GM12878 (cell line): ENCODE results near the gene SLC47A2. TPM values are rescaled to one million over a fixed set of nuclear protein-coding genes. Genes with fewer than 3 reads are reported as not detected.

Experiments used
- ATAC-seq: fragments of 200-7000 bp; cut with Tn5 transposase; 3 replicates; pipeline ENCODE4 v1.9.1; 2020; ENCODE audit warnings: mild to moderate bottlenecking, moderate library complexity
- BruUV-seq: library from RNA; stranded (reverse); fragments of 400-500 nt; replicated peaks from 2 replicates; lab custom pipeline; 2021; lab: Mats Ljungman, UMichigan
- CTCF ChIA-PET: fragments of 300-600 bp; sonication (Branson Sonifier 250); formaldehyde crosslinking; extraction: SDS; loops from one replicate; lab custom pipeline; 2021; ENCODE audit warnings: inconsistent platforms; lab: Yijun Ruan, JAX
- POLR2A ChIA-PET: fragments of 350-600 bp; formaldehyde crosslinking; extraction: SDS; loops from one replicate; lab custom pipeline; 2021; ENCODE audit warnings: inconsistent platforms; lab: Charles Lee
- RAD21 ChIA-PET: fragments of 300-600 bp; sonication (Branson Sonifier 250); formaldehyde crosslinking; loops from one replicate; lab custom pipeline; 2023; ENCODE audit warnings: antibody characterized with exemption; ENCODE audit not compliant: unreplicated experiment; lab: Charles Lee
- SMC1A ChIA-PET: fragments of 300-600 bp; sonication (Branson Sonifier 250); formaldehyde crosslinking; loops from one replicate; lab custom pipeline; 2023; ENCODE audit not compliant: unreplicated experiment, uncharacterized antibody; lab: Charles Lee
- DNase-seq: peaks from one replicate; pipeline ENCODE4 v3.0.0-alpha.2; 2011; ENCODE audit warnings: low read depth, low spot score
- FAIRE-seq: peaks from 3 replicates; lab custom pipeline; 2011; peaks lifted over from hg19 to GRCh38; lab: Jason Lieb, UNC
- H2AFZ ChIP-seq: 2 replicates; pipeline ENCODE4 v1.6.0; 2011; ENCODE audit warnings: low read depth, low read length, control low read depth; ENCODE audit not compliant: control insufficient read depth
- H3K27ac ChIP-seq: 2 replicates; pipeline ENCODE4 v1.5.1; 2011; ENCODE audit warnings: control low read depth; ENCODE audit not compliant: control insufficient read depth, insufficient read depth
- H3K27me3 ChIP-seq, 2 experiments: replicated peaks in 1 of 2; 2 replicates each; pipeline versions ENCODE4 v1.6.0 to v1.6.1; 2011; ENCODE audit warnings: low read length in 1 of 2; ENCODE audit not compliant: control insufficient read depth in 2 of 2, insufficient read depth in 2 of 2
- H3K36me3 ChIP-seq, 2 experiments: 2 replicates each; pipeline ENCODE4 v1.5.1; 2011; ENCODE audit warnings: low read length in 1 of 2; ENCODE audit not compliant: control insufficient read depth in 2 of 2, insufficient read depth in 2 of 2
- H3K4me1 ChIP-seq: 2 replicates; pipeline ENCODE4 v1.6.1; 2011; ENCODE audit warnings: mild to moderate bottlenecking, low read length, moderate library complexity, mixed read lengths; ENCODE audit not compliant: control insufficient read depth, insufficient read depth
- H3K4me2 ChIP-seq: 2 replicates; pipeline ENCODE4 v1.6.0; 2011; ENCODE audit warnings: control low read depth; ENCODE audit not compliant: control insufficient read depth, insufficient read depth
- H3K4me3 ChIP-seq: fragments of 200-600 bp; sonication (generic); 2 replicates; pipeline ENCODE4 v1.5.1; 2016
- H3K79me2 ChIP-seq: 2 replicates; pipeline ENCODE4 v1.6.0; 2011; ENCODE audit warnings: low read length; ENCODE audit not compliant: control insufficient read depth, insufficient read depth
- H3K9ac ChIP-seq: 2 replicates; pipeline ENCODE4 v1.8.0; 2011; ENCODE audit warnings: low read length, control low read depth, mixed read lengths; ENCODE audit not compliant: control insufficient read depth, insufficient read depth
- H3K9me3 ChIP-seq: replicated peaks from 3 replicates; pipeline ENCODE4 v1.5.1; 2011; ENCODE audit warnings: mild to moderate bottlenecking, low read length; ENCODE audit not compliant: control insufficient read depth, insufficient read depth
- H4K20me1 ChIP-seq: 2 replicates; pipeline ENCODE4 v1.6.0; 2011; ENCODE audit not compliant: control insufficient read depth, insufficient read depth
- ASH2L ChIP-seq: fragments of 300-600, 200-600 bp; sonication (generic); IDR thresholded peaks from 2 replicates; pipeline ENCODE4 v1.6.1; 2017; ENCODE audit warnings: low read depth, mild to moderate bottlenecking, borderline replicate concordance
- ATF7 ChIP-seq: fragments of 450-650 bp; IDR thresholded peaks from 2 replicates; pipeline ENCODE4 v1.6.1; 2016; ENCODE audit warnings: low read depth, mild to moderate bottlenecking
- CBFB ChIP-seq: IDR thresholded peaks from 2 replicates; pipeline ENCODE4 v1.6.1; 2016; ENCODE audit warnings: antibody characterized with exemption, low read depth
- E2F4 ChIP-seq: IDR thresholded peaks from 2 replicates; pipeline ENCODE4 v1.6.1; 2012; ENCODE audit warnings: low read depth, low read length, improper control_type of control experiment
- FOXK2 ChIP-seq: fragments of 450-650 bp; IDR thresholded peaks from 2 replicates; pipeline ENCODE4 v1.6.1; 2017; ENCODE audit warnings: mild to moderate bottlenecking, moderate library complexity
- GABPA ChIP-seq: IDR thresholded peaks from 2 replicates; pipeline ENCODE4 v1.6.1; 2014; ENCODE audit warnings: antibody characterized with exemption, low read depth, mild to moderate bottlenecking, inconsistent platforms
- HCFC1 ChIP-seq: fragments of 150-350 bp; IDR thresholded peaks from 2 replicates; pipeline ENCODE4 v1.6.1; 2014; ENCODE audit warnings: low read length
- JUND ChIP-seq: IDR thresholded peaks from 2 replicates; pipeline ENCODE4 v1.6.1; 2012; ENCODE audit warnings: low read depth, mild to moderate bottlenecking, low read length, improper control_type of control experiment, moderate library complexity
- KAT2A ChIP-seq: conservative IDR thresholded peaks from 2 replicates; pipeline ENCODE4 v1.6.1; 2011; ENCODE audit warnings: low read depth, low read length; ENCODE audit not compliant: control insufficient read depth
- KDM1A ChIP-seq: fragments of 200-600 bp; sonication (generic); IDR thresholded peaks from 2 replicates; pipeline ENCODE4 v1.6.1; 2016; ENCODE audit warnings: borderline replicate concordance
- LARP7 ChIP-seq: fragments of 450-650 bp; IDR thresholded peaks from 2 replicates; pipeline ENCODE4 v1.6.1; 2017; ENCODE audit warnings: mild to moderate bottlenecking
- MYB ChIP-seq: fragments of 150-350 bp; IDR thresholded peaks from 2 replicates; pipeline ENCODE4 v1.6.1; 2014; ENCODE audit warnings: mild to moderate bottlenecking, low read depth, low read length, borderline replicate concordance
- NFIC ChIP-seq: IDR thresholded peaks from 2 replicates; pipeline ENCODE4 v1.6.1; 2012; ENCODE audit warnings: low read depth, mild to moderate bottlenecking, inconsistent platforms, low read length, moderate library complexity
- NR2C1 ChIP-seq: fragments of 450-650 bp; IDR thresholded peaks from 2 replicates; pipeline ENCODE4 v1.6.1; 2017; ENCODE audit warnings: antibody characterized with exemption, mild to moderate bottlenecking, moderate library complexity
- POLR2AphosphoS5 ChIP-seq: IDR thresholded peaks from 2 replicates; pipeline ENCODE4 v1.6.1; 2011; ENCODE audit warnings: mild to moderate bottlenecking, low read length, inconsistent platforms
- RELA ChIP-seq: fragments of 450-650 bp; IDR thresholded peaks from 2 replicates; pipeline ENCODE4 v1.8.0; 2014; ENCODE audit warnings: borderline replicate concordance; ENCODE audit not compliant: partially characterized antibody
- SRF ChIP-seq, 2 experiments: IDR thresholded peaks; 2 replicates each; pipeline ENCODE4 v1.6.1; 2011; ENCODE audit warnings: low read depth in 2 of 2, low read length in 2 of 2, mild to moderate bottlenecking in 1 of 2, moderate library complexity in 1 of 2
- ZNF622 ChIP-seq: fragments of 450-650 bp; IDR thresholded peaks from 2 replicates; pipeline ENCODE4 v1.6.1; 2017; ENCODE audit warnings: mild to moderate bottlenecking, inconsistent platforms
- WGBS: methylation state at CpG from one replicate; pipeline ENCODE4 v1.1.6; 2016; ENCODE audit warnings: low lambda C conversion rate; ENCODE audit not compliant: insufficient replicate concordance, insufficient coverage; ENCODE audit errors: missing lambda C conversion rate; 5-methylcytosine and 5-hydroxymethylcytosine counted together
- in situ Hi-C: fragments of 300-500 bp; cut with MboI; formaldehyde crosslinking; loops from 9 replicates; pipeline ENCODE4 v1.14.3; 2018; ENCODE audit warnings: mixed read lengths
- intact Hi-C: fragments of 100-400 bp; cut with micrococcal nuclease; formaldehyde crosslinking; loops from one replicate; pipeline ENCODE4 v1.14.2; 2022; ENCODE audit not compliant: unreplicated experiment
- polyA plus RNA-seq, 11 experiments: library from polyadenylated mRNA; depleted of rRNA in 4 of 11; unstranded in 6 of 11; stranded (reverse) in 5 of 11; fragments of >200 nt; fragmentation: Nextera tagmentation in 4 of 11; fragmentation: Illumina TruSeq in 1 of 11; extraction: Ambion mirVana in 4 of 11; extraction: Trizol in 1 of 11; gene quantifications; 1 replicate in 1 of 11; 2 replicates in 10 of 11; pipeline versions ENCODE4 v1.2.1 to v1.2.3, GENCODE V29; 2011 to 2016; ENCODE audit warnings: inconsistent platforms in 2 of 11, missing spikeins in 2 of 11, low read depth in 1 of 11
- total RNA-seq, 4 experiments: library from RNA; depleted of rRNA in 3 of 4; stranded (reverse); fragments of >200 nt in 3 of 4; fragmentation: Illumina TruSeq in 1 of 4; extraction: Trizol in 1 of 4; gene quantifications; 2 replicates each; pipeline versions ENCODE4 v1.2.1 to v1.2.3, GENCODE V29; 2013 to 2021
- TF ChIP-seq, protein P1 (sequence below): fragments of 450-650 bp; IDR thresholded peaks from 2 replicates; pipeline ENCODE4 v1.6.1; 2018; ENCODE audit warnings: borderline replicate concordance, mild to moderate bottlenecking; ENCODE audit not compliant: partially characterized antibody

SLC47A2 gene
- total and polyA plus RNA-seq, 10 of the 15 experiments (the other 5 are each of a cell fraction or from before 2014, with no cell fraction given), result not detected

DNA sequence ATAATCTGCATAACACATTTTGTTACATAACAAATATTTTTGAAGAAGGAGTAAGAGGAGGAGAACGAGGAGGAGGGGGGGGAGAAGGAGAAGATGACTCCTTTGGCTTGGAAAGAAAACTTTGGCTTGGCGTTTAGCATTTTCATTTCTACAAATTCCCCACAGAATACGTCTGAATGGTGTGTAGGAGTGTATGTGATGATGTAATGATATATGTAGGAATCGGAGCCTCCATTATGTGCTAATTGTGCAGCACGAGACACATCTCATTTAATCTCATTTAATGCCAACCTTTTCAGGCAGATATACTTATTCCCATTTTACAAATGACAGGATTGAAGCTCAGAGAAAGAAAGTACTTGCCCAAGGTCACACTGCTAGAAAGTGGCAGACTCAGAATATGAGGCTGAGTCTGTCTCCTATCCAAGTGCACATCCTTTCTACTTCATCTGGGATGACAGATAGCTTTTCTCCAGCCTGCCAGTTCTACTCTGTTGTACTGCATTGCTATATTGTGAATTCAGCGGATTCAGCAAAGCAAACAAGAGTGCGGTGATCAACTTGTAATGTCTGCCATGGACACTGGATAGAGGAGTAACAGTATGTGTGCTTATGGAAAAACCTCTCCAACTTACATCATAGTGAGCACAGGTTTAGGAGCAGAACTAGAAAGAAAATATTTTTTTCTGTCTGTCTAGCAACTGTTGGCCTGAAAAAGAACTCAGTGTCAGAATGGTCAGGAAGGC lies 10.4 kb upstream of the SLC47A2 start:
- no peak overlapping the region for H2AFZ ChIP-seq
- POLR2A ChIA-PET, result no interaction called here
- no peak for TF ChIP-seq CBFB
- no peak for TF ChIP-seq ZNF622
- TF ChIP-seq JUND, result no peak
- no peak for TF ChIP-seq MYB
- no peak for TF ChIP-seq ASH2L
- TF ChIP-seq E2F4, result no peak
- no peak for TF ChIP-seq NR2C1
- no peak for TF ChIP-seq POLR2AphosphoS5
- TF ChIP-seq, protein P1, sequence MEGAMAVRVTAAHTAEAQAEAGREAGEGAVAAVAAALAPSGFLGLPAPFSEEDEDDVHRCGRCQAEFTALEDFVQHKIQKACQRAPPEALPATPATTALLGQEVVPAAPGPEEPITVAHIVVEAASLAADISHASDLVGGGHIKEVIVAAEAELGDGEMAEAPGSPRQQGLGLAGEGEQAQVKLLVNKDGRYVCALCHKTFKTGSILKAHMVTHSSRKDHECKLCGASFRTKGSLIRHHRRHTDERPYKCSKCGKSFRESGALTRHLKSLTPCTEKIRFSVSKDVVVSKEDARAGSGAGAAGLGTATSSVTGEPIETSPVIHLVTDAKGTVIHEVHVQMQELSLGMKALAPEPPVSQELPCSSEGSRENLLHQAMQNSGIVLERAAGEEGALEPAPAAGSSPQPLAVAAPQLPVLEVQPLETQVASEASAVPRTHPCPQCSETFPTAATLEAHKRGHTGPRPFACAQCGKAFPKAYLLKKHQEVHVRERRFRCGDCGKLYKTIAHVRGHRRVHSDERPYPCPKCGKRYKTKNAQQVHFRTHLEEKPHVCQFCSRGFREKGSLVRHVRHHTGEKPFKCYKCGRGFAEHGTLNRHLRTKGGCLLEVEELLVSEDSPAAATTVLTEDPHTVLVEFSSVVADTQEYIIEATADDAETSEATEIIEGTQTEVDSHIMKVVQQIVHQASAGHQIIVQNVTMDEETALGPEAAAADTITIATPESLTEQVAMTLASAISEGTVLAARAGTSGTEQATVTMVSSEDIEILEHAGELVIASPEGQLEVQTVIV, result no peak
- no peak for TF ChIP-seq LARP7
- no peak for TF ChIP-seq SRF (IDR thresholded peaks at IDR 0.05; ENCODE audit: low read depth in 2 of 2, low read length in 2 of 2)
- no peak for TF ChIP-seq KAT2A
- no peak for TF ChIP-seq NFIC
- TF ChIP-seq FOXK2, result no peak
- TF ChIP-seq GABPA, result no peak
- TF ChIP-seq KDM1A, result no peak
- TF ChIP-seq ATF7, result no peak
- TF ChIP-seq HCFC1, result no peak
- TF ChIP-seq RELA, result no peak
- no peak overlapping the region for H3K4me2 ChIP-seq
- no peak overlapping the region for H3K4me3 ChIP-seq
- H3K36me3 ChIP-seq, result no peaks in the 10 kb centered on the region
- intact Hi-C loops (no loop called here), in situ Hi-C loops (no loop called here)
- no peaks in the 10 kb centered on the region for H3K4me1 ChIP-seq
- SMC1A ChIA-PET, result no interaction called here
- peaks cover 0 to 2% of the 10 kb centered on the region in 2 experiments; a peak in 1 of 4 replicates for H3K27me3 ChIP-seq
- H3K79me2 ChIP-seq, result no peaks in the 10 kb centered on the region
- no TSS peak for BruUV-seq
- DNase-seq (no peak), ATAC-seq (no peak), FAIRE-seq (no peak)
- H3K27ac ChIP-seq, result no peak overlapping the region
- RAD21 ChIA-PET, result no interaction called here
- CTCF ChIA-PET, result no interaction called here
- no peak overlapping the region for H3K9ac ChIP-seq
- H3K9me3 ChIP-seq, result no peaks in the 10 kb centered on the region
- H4K20me1 ChIP-seq, result no peaks in the 10 kb centered on the region
- WGBS, result 67% methylated on average over 7 of the region's 7 CpGs
